ENCODE measurements around the gene OPCML.

OPCML gene

GRCh38 chr11:132621976-132622580 is 910.2 kb downstream of the OPCML start:
- TF ChIP-seq CTCF (IDR thresholded peaks at IDR 0.05; ENCODE audit: borderline replicate concordance, insufficient read depth, low read depth, low read length), result no peak
- H3K4me3 ChIP-seq (ENCODE audit: low read depth, low read length), result no peak overlapping the region

- TF ChIP-seq CTCF (IDR thresholded peaks at IDR 0.05; ENCODE audit: borderline replicate concordance, insufficient read depth, low read depth, low read length), result no peak
- H3K4me3 ChIP-seq (ENCODE audit: low read depth, low read length), result no peak overlapping the region
Observed at GRCh38 chr11:132620423-132620822, 911.9 kb downstream of the OPCML start.

GRCh38 chr11:132610791-132611190 is 921.5 kb downstream of the OPCML start:
- no peak overlapping the region for H3K4me3 ChIP-seq (ENCODE audit: low read depth, low read length)
- no peak for TF ChIP-seq CTCF (IDR thresholded peaks at IDR 0.05; ENCODE audit: borderline replicate concordance, insufficient read depth, low read depth, low read length)

DNA sequence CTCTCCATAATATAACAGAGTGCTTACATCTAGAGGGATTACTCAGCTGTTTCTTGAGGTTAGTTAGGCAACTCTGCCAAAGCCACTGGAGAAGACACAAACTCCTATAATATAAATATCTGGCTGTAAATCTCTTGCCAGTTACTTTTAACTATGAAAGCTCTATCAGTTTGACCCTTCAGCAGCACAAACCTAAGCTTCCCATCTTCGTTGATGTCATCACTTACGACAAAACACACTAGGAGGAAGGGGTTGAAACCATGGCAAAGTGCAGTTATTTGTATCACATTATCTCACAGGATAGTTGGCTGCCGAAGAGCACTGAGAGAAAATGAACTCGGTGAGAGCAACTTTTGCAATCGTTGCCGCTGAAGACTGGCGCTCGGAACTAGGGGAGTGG is 922.1 kb downstream of the OPCML start:
- TF ChIP-seq CTCF (IDR thresholded peaks at IDR 0.05; ENCODE audit: borderline replicate concordance, insufficient read depth, low read depth, low read length), result no peak
- H3K4me3 ChIP-seq (ENCODE audit: low read depth, low read length), result no peak overlapping the region

DNA sequence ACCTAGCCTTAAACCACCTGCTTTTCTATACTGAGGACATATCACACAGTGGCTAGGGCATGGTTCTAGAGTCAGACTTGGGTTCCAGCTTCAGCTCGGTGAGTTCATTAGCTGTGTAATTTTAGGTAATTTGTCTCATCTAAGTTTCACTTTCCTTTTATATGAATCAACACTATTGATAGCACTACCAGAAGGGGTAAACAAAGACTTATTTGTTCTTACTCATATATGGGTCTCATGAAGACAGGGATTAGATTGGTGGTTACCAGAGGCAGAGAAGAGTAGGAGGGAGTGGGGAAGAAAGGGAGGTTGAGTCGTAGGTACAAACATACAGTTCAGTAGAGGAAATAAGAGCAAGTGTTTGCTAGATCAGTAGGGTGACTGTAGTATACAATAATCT is 924.7 kb downstream of the OPCML start:
- H3K4me3 ChIP-seq (ENCODE audit: low read depth, low read length), result no peak overlapping the region
- TF ChIP-seq CTCF (IDR thresholded peaks at IDR 0.05; ENCODE audit: borderline replicate concordance, insufficient read depth, low read depth, low read length), result no peak

- no peak overlapping the region for H3K4me3 ChIP-seq (ENCODE audit: low read depth, low read length)
- TF ChIP-seq CTCF (IDR thresholded peaks at IDR 0.05; ENCODE audit: borderline replicate concordance, insufficient read depth, low read depth, low read length), result no peak
Observed at GRCh38 chr11:132605825-132606570, 926.3 kb downstream of the OPCML start.

DNA sequence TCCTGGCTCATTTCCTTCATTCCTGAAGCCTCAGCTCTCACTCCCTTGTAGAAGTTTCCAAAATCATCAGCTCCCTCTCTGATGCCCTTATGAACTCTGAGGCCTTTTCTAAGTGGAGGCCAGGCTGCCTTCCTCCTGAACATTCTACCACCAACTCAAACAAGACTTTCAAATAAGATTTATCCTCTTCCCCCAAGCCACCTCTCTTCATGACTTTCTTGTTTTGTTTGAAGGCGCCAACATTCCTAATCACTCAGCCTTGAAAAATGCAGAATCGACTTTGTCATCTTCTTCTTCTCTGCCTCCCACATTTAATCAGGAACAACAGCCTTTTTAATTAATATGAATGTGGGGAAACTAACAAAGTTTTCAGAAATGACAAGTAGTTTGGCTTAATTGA is 927.9 kb downstream of the OPCML start:
- no peak overlapping the region for H3K4me3 ChIP-seq (ENCODE audit: low read depth, low read length)
- TF ChIP-seq CTCF (IDR thresholded peaks at IDR 0.05; ENCODE audit: borderline replicate concordance, insufficient read depth, low read depth, low read length), result no peak
